ENCODE results near the gene DRC7. TPM values are rescaled to one million over a fixed set of nuclear protein-coding genes. Genes with fewer than 3 reads are reported as not detected.

The DRC7 gene
- polyA plus RNA-seq, 1 donor from 2014 or later = 1.4 TPM

GRCh38 chr16:57647136-57647875 lies 47.3 kb upstream of the DRC7 start:
- Histone ChIP-seq H4K20me1 (ENCODE audit: insufficient read depth) (peaks cover 62% of the 10 kb centered on the region), H3F3A (ENCODE audit: insufficient read depth, low read length, poor library complexity, severe bottlenecking) (no peaks in the 10 kb centered on the region), H3K4me2 (ENCODE audit: low read length) (no peak overlapping the region), H3K27ac (ENCODE audit: low read length) (no peak overlapping the region), H3K9me3 (ENCODE audit: low read length) (no peaks in the 10 kb centered on the region), H3K9ac (ENCODE audit: low read length) (no peak overlapping the region), H3K4me3 (ENCODE audit: low read length) (no peak overlapping the region), H2AFZ (ENCODE audit: low read depth, low read length) (no peak overlapping the region), H3K36me3 (ENCODE audit: insufficient read depth, low read length) (peaks cover 16% of the 10 kb centered on the region), H3K79me2 (replicated peaks; ENCODE audit: insufficient read depth, low read length) (peaks cover 57% of the 10 kb centered on the region), H3K27me3 (ENCODE audit: insufficient read depth, low read depth, low read length) (no peaks in the 10 kb centered on the region), H3K9me2 (ENCODE audit: insufficient read depth, low read length) (no peaks in the 10 kb centered on the region)
- no peak for TF ChIP-seq POLR2AphosphoS5 (IDR thresholded peaks at IDR 0.05)
- TF ChIP-seq CTCF (IDR thresholded peaks at IDR 0.05; ENCODE audit: poor library complexity, severe bottlenecking) = no peak
- no peak for TF ChIP-seq TAF1 (IDR thresholded peaks at IDR 0.05; ENCODE audit: low read depth)
- no peak for TF ChIP-seq MXI1 (conservative IDR thresholded peaks at IDR 0.05; ENCODE audit: poor library complexity, severe bottlenecking)
- TF ChIP-seq EZH2 (IDR thresholded peaks at IDR 0.05; ENCODE audit: borderline replicate concordance, insufficient read depth, low read length, poor library complexity, severe bottlenecking) = no peak
- no peak for TF ChIP-seq EP300 (conservative IDR thresholded peaks at IDR 0.05; ENCODE audit: poor library complexity, severe bottlenecking)
- no peak for TF ChIP-seq SMC3 (conservative IDR thresholded peaks at IDR 0.05; ENCODE audit: poor library complexity)
- TF ChIP-seq RAD21 (conservative IDR thresholded peaks at IDR 0.05) = no peak
- no peak for TF ChIP-seq REST (IDR thresholded peaks at IDR 0.05; ENCODE audit: borderline replicate concordance)

GRCh38 chr16:57648125-57648524 lies 46.5 kb upstream of the DRC7 start:
- H3K9ac ChIP-seq (ENCODE audit: low read length) = no peak overlapping the region
- H3K9me3 ChIP-seq (ENCODE audit: low read length) = no peaks in the 10 kb centered on the region
- no peak overlapping the region for H3K4me2 ChIP-seq (ENCODE audit: low read length)
- H3K9me2 ChIP-seq (ENCODE audit: insufficient read depth, low read length) = no peaks in the 10 kb centered on the region
- H3K4me3 ChIP-seq (ENCODE audit: low read length) = no peak overlapping the region
- no peaks in the 10 kb centered on the region for H3K27me3 ChIP-seq (ENCODE audit: insufficient read depth, low read depth, low read length)
- H3K27ac ChIP-seq (ENCODE audit: low read length) = no peak overlapping the region
- TF ChIP-seq EZH2 (IDR thresholded peaks at IDR 0.05; ENCODE audit: borderline replicate concordance, insufficient read depth, low read length, poor library complexity, severe bottlenecking) (no peak), RAD21 (conservative IDR thresholded peaks at IDR 0.05) (no peak), EP300 (conservative IDR thresholded peaks at IDR 0.05; ENCODE audit: poor library complexity, severe bottlenecking) (no peak), POLR2AphosphoS5 (IDR thresholded peaks at IDR 0.05) (no peak), MXI1 (conservative IDR thresholded peaks at IDR 0.05; ENCODE audit: poor library complexity, severe bottlenecking) (no peak), CTCF (IDR thresholded peaks at IDR 0.05; ENCODE audit: poor library complexity, severe bottlenecking) (no peak), SMC3 (conservative IDR thresholded peaks at IDR 0.05; ENCODE audit: poor library complexity) (no peak), REST (IDR thresholded peaks at IDR 0.05; ENCODE audit: borderline replicate concordance) (no peak), TAF1 (IDR thresholded peaks at IDR 0.05; ENCODE audit: low read depth) (no peak)
- H3K79me2 ChIP-seq (replicated peaks; ENCODE audit: insufficient read depth, low read length) = peaks cover 48% of the 10 kb centered on the region
- peaks cover 16% of the 10 kb centered on the region for H3K36me3 ChIP-seq (ENCODE audit: insufficient read depth, low read length)
- no peaks in the 10 kb centered on the region for H3F3A ChIP-seq (ENCODE audit: insufficient read depth, low read length, poor library complexity, severe bottlenecking)
- H2AFZ ChIP-seq (ENCODE audit: low read depth, low read length) = no peak overlapping the region
- peaks cover 58% of the 10 kb centered on the region for H4K20me1 ChIP-seq (ENCODE audit: insufficient read depth)

Measured in neural cell (in vitro differentiated cells).